ENCODE measurements around the gene AKAP13.
"Not testable (repeated sequence)": the region's sequence is repeated elsewhere in the genome, so short reads cannot be mapped to it uniquely, and the experiment has no call there.

The AKAP13 gene

GRCh38 chr15:85525755-85526154 lies 145.4 kb downstream of the AKAP13 start:
- H3K4me3 ChIP-seq (replicated peaks; ENCODE audit: low read depth, low read length): no peak overlapping the region
- TF ChIP-seq CTCF (IDR thresholded peaks at IDR 0.05; ENCODE audit: low read depth, low read length, missing control alignments): no peak
- DNase-seq (ENCODE audit: extremely low read depth, low read depth): no peak

GRCh38 chr15:85527895-85528294 lies 147.5 kb downstream of the AKAP13 start:
- peak; percentile 70 for DNase-seq (ENCODE audit: extremely low read depth, low read depth)
- H3K4me3 ChIP-seq (replicated peaks; ENCODE audit: low read depth, low read length): no peak overlapping the region
- TF ChIP-seq CTCF (IDR thresholded peaks at IDR 0.05; ENCODE audit: low read depth, low read length, missing control alignments): no peak

GRCh38 chr15:85530079-85530478 lies 149.7 kb downstream of the AKAP13 start:
- no peak overlapping the region for H3K4me3 ChIP-seq (replicated peaks; ENCODE audit: low read depth, low read length)
- TF ChIP-seq CTCF (IDR thresholded peaks at IDR 0.05; ENCODE audit: low read depth, low read length, missing control alignments): no peak
- no peak for DNase-seq (ENCODE audit: extremely low read depth, low read depth)

- DNase-seq (ENCODE audit: extremely low read depth, low read depth): no peak
- no peak overlapping the region for H3K4me3 ChIP-seq (replicated peaks; ENCODE audit: low read depth, low read length)
- TF ChIP-seq CTCF (IDR thresholded peaks at IDR 0.05; ENCODE audit: low read depth, low read length, missing control alignments): no peak
Measured at GRCh38 chr15:85531083-85531482, 150.7 kb downstream of the AKAP13 start.

GRCh38 chr15:85532689-85533088 lies 152.3 kb downstream of the AKAP13 start:
- no peak for DNase-seq (ENCODE audit: extremely low read depth, low read depth)
- TF ChIP-seq CTCF (IDR thresholded peaks at IDR 0.05; ENCODE audit: low read depth, low read length, missing control alignments): no peak
- H3K4me3 ChIP-seq (replicated peaks; ENCODE audit: low read depth, low read length): no peak overlapping the region

- DNase-seq (ENCODE audit: extremely low read depth, low read depth): no peak
- TF ChIP-seq CTCF (IDR thresholded peaks at IDR 0.05; ENCODE audit: low read depth, low read length, missing control alignments): no peak
- H3K4me3 ChIP-seq (replicated peaks; ENCODE audit: low read depth, low read length): no peak overlapping the region
Measured at GRCh38 chr15:85534031-85534430, 153.6 kb downstream of the AKAP13 start.

GRCh38 chr15:85535533-85536330 lies 155.3 kb downstream of the AKAP13 start:
- not testable (repeated sequence) for H3K4me3 ChIP-seq (replicated peaks; ENCODE audit: low read depth, low read length); DNase-seq (ENCODE audit: extremely low read depth, low read depth)
